Measurements from ENCODE around the gene CCR5AS.

CCR5AS gene

DNA sequence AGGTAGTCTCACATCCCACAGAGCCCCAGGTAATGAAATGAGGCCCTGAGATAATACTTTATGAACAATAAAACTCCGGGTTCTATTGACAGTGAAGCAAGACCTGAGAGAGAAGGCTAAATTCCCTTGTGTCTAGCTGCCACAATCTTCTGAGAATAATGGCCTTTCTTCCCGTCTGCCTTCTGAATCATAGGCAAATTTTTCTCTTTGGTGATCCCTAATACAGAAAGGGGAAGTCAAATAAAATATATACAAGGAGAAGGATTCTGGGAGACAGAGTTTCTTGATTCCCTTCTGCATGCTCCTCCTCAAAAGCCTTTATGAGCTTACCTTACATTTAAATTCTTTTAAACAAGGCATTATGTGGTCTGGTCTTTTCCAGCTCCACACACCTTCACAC is 82.8 kb downstream of the CCR5AS start:
- TF ChIP-seq, protein P1, sequence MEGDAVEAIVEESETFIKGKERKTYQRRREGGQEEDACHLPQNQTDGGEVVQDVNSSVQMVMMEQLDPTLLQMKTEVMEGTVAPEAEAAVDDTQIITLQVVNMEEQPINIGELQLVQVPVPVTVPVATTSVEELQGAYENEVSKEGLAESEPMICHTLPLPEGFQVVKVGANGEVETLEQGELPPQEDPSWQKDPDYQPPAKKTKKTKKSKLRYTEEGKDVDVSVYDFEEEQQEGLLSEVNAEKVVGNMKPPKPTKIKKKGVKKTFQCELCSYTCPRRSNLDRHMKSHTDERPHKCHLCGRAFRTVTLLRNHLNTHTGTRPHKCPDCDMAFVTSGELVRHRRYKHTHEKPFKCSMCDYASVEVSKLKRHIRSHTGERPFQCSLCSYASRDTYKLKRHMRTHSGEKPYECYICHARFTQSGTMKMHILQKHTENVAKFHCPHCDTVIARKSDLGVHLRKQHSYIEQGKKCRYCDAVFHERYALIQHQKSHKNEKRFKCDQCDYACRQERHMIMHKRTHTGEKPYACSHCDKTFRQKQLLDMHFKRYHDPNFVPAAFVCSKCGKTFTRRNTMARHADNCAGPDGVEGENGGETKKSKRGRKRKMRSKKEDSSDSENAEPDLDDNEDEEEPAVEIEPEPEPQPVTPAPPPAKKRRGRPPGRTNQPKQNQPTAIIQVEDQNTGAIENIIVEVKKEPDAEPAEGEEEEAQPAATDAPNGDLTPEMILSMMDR (IDR thresholded peaks at IDR 0.05; ENCODE audit: borderline replicate concordance, insufficient read depth, low read depth, low read length), result no peak

DNA sequence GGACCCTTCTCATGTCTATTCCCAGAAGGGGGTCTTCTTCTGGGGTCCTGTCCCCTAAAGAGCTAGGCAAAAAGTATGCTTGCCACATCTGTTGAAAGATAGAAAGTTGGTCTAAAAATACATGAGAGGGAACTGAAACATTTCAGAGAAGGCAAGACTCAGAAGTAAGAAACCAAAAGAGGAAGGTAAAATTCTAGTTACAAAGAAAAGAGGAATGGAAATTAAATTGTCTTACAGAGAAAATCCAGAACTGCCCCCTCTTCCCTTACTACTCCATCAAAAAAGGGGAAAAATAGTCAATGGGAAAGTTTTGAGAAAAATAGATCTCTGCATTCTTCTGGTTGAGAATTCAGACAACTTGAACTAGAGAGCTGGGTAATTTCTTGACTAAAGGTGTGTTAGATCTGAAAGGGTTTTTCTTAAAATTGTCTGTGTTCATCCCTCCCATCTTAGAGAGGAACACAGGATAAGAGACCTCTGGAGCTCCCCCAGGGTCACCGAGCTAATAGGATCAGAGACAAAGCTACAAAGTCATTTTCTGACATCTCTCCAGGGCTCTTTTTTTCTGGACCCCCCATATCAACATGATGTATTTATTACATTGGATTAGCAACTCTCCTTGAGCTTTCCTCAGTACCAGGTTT is 85.3 kb downstream of the CCR5AS start:
- TF ChIP-seq, protein P1 (IDR thresholded peaks at IDR 0.05; ENCODE audit: borderline replicate concordance, insufficient read depth, low read depth, low read length), result no peak
- no peak overlapping the region for H3K4me3 ChIP-seq (ENCODE audit: low read depth, low read length)

More for the DNA sequence above, 82.8 kb downstream of the CCR5AS start:
- no peak overlapping the region for H3K4me3 ChIP-seq (ENCODE audit: low read depth, low read length)

DNA sequence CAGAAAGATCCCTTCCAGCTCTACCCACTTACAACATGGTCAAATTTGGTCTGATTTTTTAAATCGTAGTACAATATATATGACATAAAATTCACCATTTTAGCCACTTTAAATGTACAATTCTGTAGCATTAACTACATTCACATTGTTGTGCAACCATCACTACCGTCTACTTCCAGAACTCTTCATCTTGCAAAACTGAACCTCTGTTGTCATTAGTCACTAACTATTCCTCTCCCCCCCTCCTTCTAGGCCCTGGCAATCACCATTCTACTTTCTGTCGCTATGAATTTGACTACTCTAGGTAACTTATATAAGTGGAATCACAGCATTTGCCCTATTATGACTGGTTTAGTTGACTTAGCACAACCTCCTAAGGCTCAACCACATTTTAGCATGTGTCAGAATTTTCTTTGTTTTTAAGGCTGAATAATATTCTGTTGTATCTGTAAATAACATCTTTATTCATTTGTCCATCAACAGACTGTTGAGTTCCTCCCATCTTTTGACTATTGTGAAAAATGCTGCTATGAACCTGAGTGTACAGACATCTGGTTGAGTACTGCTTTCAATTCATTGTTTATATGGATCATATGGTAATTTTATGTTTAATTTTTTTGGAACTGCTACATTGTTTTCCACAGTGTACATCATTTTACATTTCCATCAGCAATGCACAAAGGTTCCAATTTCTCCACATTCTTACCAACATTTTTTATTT is 88.5 kb downstream of the CCR5AS start:
- TF ChIP-seq, protein P1 (IDR thresholded peaks at IDR 0.05; ENCODE audit: borderline replicate concordance, insufficient read depth, low read depth, low read length), result no peak
- H3K4me3 ChIP-seq (ENCODE audit: low read depth, low read length), result no peak overlapping the region

DNA sequence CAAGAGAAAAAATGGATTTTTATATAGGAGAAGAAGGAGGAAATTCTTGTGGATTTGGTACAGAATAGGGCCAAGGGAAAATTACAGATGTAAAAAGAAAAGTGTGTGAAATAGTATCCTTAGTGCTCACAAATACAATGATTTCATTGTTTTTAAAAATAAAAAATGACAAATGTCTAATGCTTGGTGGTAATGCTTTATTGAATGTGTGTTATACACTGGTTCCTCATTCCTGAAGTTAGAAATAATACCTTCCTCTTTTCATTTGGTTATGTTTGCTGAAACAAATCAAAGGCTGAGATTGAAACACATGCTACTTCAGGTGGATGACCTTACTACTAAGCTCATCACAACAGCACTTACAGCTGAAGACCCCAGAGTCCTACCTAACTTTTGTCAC is 90.7 kb downstream of the CCR5AS start:
- no peak overlapping the region for H3K4me3 ChIP-seq (ENCODE audit: low read depth, low read length)
- TF ChIP-seq, protein P1 (IDR thresholded peaks at IDR 0.05; ENCODE audit: borderline replicate concordance, insufficient read depth, low read depth, low read length), result no peak

DNA sequence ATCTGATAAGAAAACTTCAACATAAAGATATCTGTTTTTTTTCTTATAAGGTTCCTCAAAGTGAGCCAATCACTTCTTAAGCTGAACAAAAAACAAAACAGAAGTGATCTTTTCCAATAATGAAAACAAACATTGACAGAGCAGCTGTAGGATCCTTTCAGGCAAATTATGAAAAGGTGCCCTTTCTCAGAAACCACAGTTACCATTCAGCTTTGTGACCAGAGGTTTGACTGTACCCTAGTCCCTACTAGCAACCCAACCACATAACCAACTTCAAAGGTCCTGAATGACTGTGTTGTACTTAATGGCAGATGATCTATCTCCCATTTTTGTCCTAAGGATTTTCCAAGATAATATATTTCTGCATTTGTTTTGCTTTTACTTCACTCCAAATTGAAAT is 92.3 kb downstream of the CCR5AS start:
- no peak overlapping the region for H3K4me3 ChIP-seq (ENCODE audit: low read depth, low read length)
- TF ChIP-seq, protein P1 (IDR thresholded peaks at IDR 0.05; ENCODE audit: borderline replicate concordance, insufficient read depth, low read depth, low read length), result no peak
